ENCODE results near the gene NIN. TPM values are rescaled to one million over a fixed set of nuclear protein-coding genes. Genes with fewer than 3 reads are reported as not detected.

The NIN gene
- total and polyA plus RNA-seq, 7 donors, result 7.3 to 47.7 (median 24.3) TPM

GRCh38 chr14:50871228-50871627, 40.3 kb upstream of the NIN start:
- ATAC-seq, result no peak
- H3K36me3 ChIP-seq (ENCODE audit: insufficient read depth in 1 of 2, low read depth in 1 of 2), result no peaks in the 10 kb centered on the region
- H3K4me1 ChIP-seq, result no peaks in the 10 kb centered on the region
- H3K9me3 ChIP-seq, result no peaks in the 10 kb centered on the region
- intact Hi-C loops (cut with DNase I), result no loop called here
- DNase-seq, result no peak
- H3K4me3 ChIP-seq, result no peak overlapping the region
- no peak overlapping the region for H3K27ac ChIP-seq
- WGBS, 3 donors, result 93 to 97% (median 94%) methylated on average over 5 of the region's 5 CpGs
- no peak for TF ChIP-seq CTCF (IDR thresholded peaks at IDR 0.05)
- H3K27me3 ChIP-seq (ENCODE audit: insufficient read depth in 3 of 3, low read length in 2 of 3), result peaks cover 0 to 39% (median 8%) of the 10 kb centered on the region in 3 donors

DNA sequence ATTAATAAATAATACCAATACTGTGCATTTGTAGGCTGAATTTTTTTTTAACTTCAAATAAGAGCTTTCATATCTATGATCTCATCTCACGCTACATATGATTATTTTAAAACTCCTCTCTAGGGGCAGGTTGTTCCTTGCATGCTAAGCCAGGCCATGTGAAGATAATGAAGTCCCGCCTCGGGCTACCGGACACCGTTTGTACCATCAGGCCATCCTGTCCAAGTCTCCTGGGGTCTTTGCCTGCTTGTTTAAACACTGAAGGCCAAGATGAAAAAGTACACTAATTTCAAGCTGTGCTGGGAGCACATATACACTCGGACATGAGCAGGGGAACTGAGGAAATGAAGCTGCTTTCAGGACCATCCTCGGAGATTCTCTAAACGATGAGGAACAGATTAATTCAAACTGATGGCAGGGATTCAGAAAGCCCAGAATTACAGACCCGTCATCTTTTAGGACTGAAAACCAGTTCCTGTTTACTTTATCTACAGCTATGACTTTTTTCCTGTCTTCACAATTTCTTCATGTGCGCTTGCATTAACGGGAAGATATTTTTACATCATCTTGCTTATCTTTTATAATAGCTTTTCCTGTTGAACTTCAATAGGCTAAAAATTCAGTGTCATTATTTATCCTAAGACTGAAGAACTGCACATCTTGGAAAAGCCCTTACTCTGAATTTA, 34.6 kb upstream of the NIN start:
- TF ChIP-seq CTCF (IDR thresholded peaks at IDR 0.05), result no peak
- intact Hi-C loops (cut with DNase I), result no loop called here
- Histone ChIP-seq H3K36me3 (ENCODE audit: insufficient read depth in 1 of 2, low read depth in 1 of 2) (no peaks in the 10 kb centered on the region), H3K9me3 (no peaks in the 10 kb centered on the region), H3K27me3 (ENCODE audit: insufficient read depth in 3 of 3, low read length in 2 of 3) (peaks cover 0 to 14% (median 0%) of the 10 kb centered on the region in 3 donors), H3K4me3 (no peak overlapping the region), H3K4me1 (peaks cover 12% of the 10 kb centered on the region), H3K27ac (no peak overlapping the region)
- WGBS, 3 donors, result 62 to 70% (median 62%) methylated on average over 11 of the region's 11 CpGs
- ATAC-seq (no peak), DNase-seq (no peak)

DNA sequence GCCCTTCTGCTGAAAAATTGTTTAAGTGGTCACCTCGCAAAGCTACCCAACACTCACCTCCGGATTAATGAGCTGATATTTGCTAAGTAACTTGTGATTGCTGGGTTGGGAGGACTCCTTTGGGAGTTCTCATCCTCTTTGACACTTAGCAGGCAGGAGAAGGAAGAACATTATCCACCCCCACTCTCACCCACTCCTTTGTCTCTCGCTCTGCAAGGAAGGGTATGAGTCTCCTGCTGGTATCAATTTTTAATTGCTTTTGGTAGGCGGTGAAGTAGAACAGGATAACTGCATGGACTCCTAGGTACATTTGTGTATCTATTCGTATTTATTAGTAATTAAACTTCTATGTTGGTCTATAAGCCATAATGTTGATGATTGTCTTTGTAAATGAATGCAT, 34.0 kb upstream of the NIN start:
- no peaks in the 10 kb centered on the region for H3K36me3 ChIP-seq (ENCODE audit: insufficient read depth in 1 of 2, low read depth in 1 of 2)
- no peak for TF ChIP-seq CTCF (IDR thresholded peaks at IDR 0.05)
- intact Hi-C loops (cut with DNase I), result loop anchor here in 1 of 2 donors (5.0 kb wide), 2 partner anchors 88 to 263 kb away; no protein-coding TSS in a partner anchor
- no peak for DNase-seq
- no peak overlapping the region for H3K27ac ChIP-seq
- 88 to 93% (median 89%) methylated on average over 5 of the region's 5 CpGs for WGBS, 3 donors
- H3K4me1 ChIP-seq, result peaks cover 16% of the 10 kb centered on the region
- H3K27me3 ChIP-seq (ENCODE audit: insufficient read depth in 3 of 3, low read length in 2 of 3), result peaks cover 0 to 8% (median 0%) of the 10 kb centered on the region in 3 donors
- H3K4me3 ChIP-seq, result no peak overlapping the region
- no peaks in the 10 kb centered on the region for H3K9me3 ChIP-seq
- no peak for ATAC-seq

DNA sequence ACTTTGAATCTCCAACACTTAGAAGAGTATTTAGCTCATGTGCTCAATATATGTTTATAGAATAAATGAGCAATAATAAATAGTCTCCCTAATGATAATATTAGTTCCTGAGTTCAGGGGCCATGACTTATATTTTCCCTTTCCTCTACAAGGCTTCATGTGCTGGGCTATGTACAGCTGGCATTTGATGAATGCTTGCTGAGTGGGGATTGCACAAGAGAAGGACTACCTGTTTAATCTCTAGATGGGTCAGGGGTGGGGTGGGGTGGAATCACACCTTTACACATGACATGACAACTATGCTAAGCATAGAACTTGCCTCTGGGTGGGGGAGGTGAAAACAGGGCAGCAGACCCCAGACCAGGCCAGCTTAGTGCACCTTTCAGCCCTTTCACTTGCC, 33.3 kb upstream of the NIN start:
- no peaks in the 10 kb centered on the region for H3K9me3 ChIP-seq
- ATAC-seq (no peak), DNase-seq (no peak)
- no peak for TF ChIP-seq CTCF (IDR thresholded peaks at IDR 0.05)
- H3K27ac ChIP-seq, result no peak overlapping the region
- H3K27me3 ChIP-seq (ENCODE audit: insufficient read depth in 3 of 3, low read length in 2 of 3), result peaks cover 0 to 1% (median 0%) of the 10 kb centered on the region in 3 donors
- no peak overlapping the region for H3K4me3 ChIP-seq
- H3K4me1 ChIP-seq, result peaks cover 19% of the 10 kb centered on the region
- intact Hi-C loops (cut with DNase I), result loop anchor here in 1 of 2 donors (5.0 kb wide), 2 partner anchors 87 to 262 kb away; no protein-coding TSS in a partner anchor
- no peaks in the 10 kb centered on the region for H3K36me3 ChIP-seq (ENCODE audit: insufficient read depth in 1 of 2, low read depth in 1 of 2)

Measured in psoas muscle (tissue), 8 donors.